ENCODE data around the gene CUEDC1. TPM values are rescaled to one million over a fixed set of nuclear protein-coding genes. Genes with fewer than 3 reads are reported as not detected.

CUEDC1 gene
- total and polyA plus RNA-seq, 2 of the 13 experiments (the other 11 are each of a cell fraction or from before 2014, with no cell fraction given) = 7.4 to 12.9 TPM

DNA sequence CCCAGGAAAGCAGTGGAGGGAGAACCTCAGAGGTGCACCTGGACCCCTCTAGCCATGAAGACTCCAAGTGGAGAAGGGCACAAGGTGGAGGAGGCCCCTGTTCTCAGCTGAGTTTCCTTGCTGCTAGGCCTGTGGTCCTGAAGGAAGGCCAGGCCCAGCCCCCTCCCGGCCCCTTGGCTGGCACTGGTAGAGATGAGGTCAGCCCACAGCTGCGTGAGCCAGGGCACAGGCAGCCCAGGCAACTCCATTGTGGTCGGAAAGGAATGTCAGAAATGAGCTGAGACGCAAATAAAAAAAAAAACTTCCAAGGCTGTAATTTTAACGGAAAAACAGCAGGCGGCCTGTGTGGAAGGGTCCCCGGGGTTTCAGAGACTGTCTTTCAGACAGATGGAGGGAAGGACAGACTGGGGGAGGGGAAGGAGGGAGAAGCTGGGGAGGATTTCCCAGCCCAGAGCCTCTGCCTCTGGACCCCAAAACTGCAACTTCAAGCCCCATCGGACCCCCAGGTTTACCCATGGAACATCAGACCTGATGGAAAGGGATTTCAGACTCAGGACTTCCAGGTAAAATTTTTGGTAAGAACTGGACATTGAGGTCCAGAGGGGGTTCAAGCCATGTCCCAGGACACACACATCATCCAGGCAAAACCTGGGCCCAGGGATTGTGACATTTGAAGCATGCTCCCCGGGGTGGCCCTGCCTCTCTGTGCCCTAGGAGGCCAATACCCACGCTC lies 79.8 kb downstream of the CUEDC1 start (continued):
- TF ChIP-seq, protein P1, sequence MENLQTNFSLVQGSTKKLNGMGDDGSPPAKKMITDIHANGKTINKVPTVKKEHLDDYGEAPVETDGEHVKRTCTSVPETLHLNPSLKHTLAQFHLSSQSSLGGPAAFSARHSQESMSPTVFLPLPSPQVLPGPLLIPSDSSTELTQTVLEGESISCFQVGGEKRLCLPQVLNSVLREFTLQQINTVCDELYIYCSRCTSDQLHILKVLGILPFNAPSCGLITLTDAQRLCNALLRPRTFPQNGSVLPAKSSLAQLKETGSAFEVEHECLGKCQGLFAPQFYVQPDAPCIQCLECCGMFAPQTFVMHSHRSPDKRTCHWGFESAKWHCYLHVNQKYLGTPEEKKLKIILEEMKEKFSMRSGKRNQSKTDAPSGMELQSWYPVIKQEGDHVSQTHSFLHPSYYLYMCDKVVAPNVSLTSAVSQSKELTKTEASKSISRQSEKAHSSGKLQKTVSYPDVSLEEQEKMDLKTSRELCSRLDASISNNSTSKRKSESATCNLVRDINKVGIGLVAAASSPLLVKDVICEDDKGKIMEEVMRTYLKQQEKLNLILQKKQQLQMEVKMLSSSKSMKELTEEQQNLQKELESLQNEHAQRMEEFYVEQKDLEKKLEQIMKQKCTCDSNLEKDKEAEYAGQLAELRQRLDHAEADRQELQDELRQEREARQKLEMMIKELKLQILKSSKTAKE (CRISPR knock-in tag; IDR thresholded peaks at IDR 0.05; ENCODE audit: borderline replicate concordance) = no peak
- TF ChIP-seq EP300 (IDR thresholded peaks at IDR 0.05; ENCODE audit: low read depth in 2 of 2, low read length in 2 of 2) (peak in 1 of 2 experiments; percentile 51; a peak in 1 of 4 replicates), EP300 (CRISPR knock-in tag; IDR thresholded peaks at IDR 0.05; ENCODE audit: borderline replicate concordance) (no peak), POLR2AphosphoS5 (IDR thresholded peaks at IDR 0.05; ENCODE audit: low read depth, low read length) (no peak), PRPF4 (IDR thresholded peaks at IDR 0.05; ENCODE audit: low read depth, low read length, poor library complexity, severe bottlenecking) (peak; percentile 77), ARHGAP35 (CRISPR knock-in tag; IDR thresholded peaks at IDR 0.05; ENCODE audit: borderline replicate concordance) (no peak), FOXC1 (CRISPR knock-in tag; IDR thresholded peaks at IDR 0.05; ENCODE audit: borderline replicate concordance) (no peak), ZNF782 (CRISPR knock-in tag; IDR thresholded peaks at IDR 0.05; ENCODE audit: borderline replicate concordance) (no peak), ZNF879 (CRISPR knock-in tag; IDR thresholded peaks at IDR 0.05) (no peak), SUZ12 (IDR thresholded peaks at IDR 0.05; ENCODE audit: low read depth, low read length) (no peak), ZNF460 (CRISPR knock-in tag; IDR thresholded peaks at IDR 0.05; ENCODE audit: borderline replicate concordance) (no peak), AKAP8 (CRISPR knock-in tag; IDR thresholded peaks at IDR 0.05) (no peak), NCOA2 (CRISPR knock-in tag; IDR thresholded peaks at IDR 0.05) (no peak), BCL6 (CRISPR knock-in tag; IDR thresholded peaks at IDR 0.05) (peak; percentile 12; the same call in 1 of the 2 replicates), NR2F1 (CRISPR knock-in tag; IDR thresholded peaks at IDR 0.05) (no peak), ZNF839 (CRISPR knock-in tag; IDR thresholded peaks at IDR 0.05; ENCODE audit: borderline replicate concordance) (no peak), HOXD1 (CRISPR knock-in tag; IDR thresholded peaks at IDR 0.05) (no peak), KDM2A (CRISPR knock-in tag; IDR thresholded peaks at IDR 0.05; ENCODE audit: borderline replicate concordance, low read depth) (peak; percentile 47; the same call in 1 of the 2 replicates), MEIS2 (CRISPR knock-in tag; IDR thresholded peaks at IDR 0.05) (no peak), ONECUT2 (CRISPR knock-in tag; IDR thresholded peaks at IDR 0.05) (no peak), TAF1 (CRISPR knock-in tag; IDR thresholded peaks at IDR 0.05) (no peak), GFI1 (CRISPR knock-in tag; IDR thresholded peaks at IDR 0.05; ENCODE audit: borderline replicate concordance) (no peak), YEATS2 (CRISPR knock-in tag; IDR thresholded peaks at IDR 0.05; ENCODE audit: borderline replicate concordance) (peak; percentile 42; the same call in 1 of the 2 replicates)
- TF ChIP-seq, protein P2, sequence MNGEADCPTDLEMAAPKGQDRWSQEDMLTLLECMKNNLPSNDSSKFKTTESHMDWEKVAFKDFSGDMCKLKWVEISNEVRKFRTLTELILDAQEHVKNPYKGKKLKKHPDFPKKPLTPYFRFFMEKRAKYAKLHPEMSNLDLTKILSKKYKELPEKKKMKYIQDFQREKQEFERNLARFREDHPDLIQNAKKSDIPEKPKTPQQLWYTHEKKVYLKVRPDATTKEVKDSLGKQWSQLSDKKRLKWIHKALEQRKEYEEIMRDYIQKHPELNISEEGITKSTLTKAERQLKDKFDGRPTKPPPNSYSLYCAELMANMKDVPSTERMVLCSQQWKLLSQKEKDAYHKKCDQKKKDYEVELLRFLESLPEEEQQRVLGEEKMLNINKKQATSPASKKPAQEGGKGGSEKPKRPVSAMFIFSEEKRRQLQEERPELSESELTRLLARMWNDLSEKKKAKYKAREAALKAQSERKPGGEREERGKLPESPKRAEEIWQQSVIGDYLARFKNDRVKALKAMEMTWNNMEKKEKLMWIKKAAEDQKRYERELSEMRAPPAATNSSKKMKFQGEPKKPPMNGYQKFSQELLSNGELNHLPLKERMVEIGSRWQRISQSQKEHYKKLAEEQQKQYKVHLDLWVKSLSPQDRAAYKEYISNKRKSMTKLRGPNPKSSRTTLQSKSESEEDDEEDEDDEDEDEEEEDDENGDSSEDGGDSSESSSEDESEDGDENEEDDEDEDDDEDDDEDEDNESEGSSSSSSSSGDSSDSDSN (CRISPR knock-in tag; IDR thresholded peaks at IDR 0.05) = peak; percentile 16; the same call in 1 of the 2 replicates
- TF ChIP-seq, protein P3, sequence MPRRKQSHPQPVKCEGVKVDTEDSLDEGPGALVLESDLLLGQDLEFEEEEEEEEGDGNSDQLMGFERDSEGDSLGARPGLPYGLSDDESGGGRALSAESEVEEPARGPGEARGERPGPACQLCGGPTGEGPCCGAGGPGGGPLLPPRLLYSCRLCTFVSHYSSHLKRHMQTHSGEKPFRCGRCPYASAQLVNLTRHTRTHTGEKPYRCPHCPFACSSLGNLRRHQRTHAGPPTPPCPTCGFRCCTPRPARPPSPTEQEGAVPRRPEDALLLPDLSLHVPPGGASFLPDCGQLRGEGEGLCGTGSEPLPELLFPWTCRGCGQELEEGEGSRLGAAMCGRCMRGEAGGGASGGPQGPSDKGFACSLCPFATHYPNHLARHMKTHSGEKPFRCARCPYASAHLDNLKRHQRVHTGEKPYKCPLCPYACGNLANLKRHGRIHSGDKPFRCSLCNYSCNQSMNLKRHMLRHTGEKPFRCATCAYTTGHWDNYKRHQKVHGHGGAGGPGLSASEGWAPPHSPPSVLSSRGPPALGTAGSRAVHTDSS (CRISPR knock-in tag; conservative IDR thresholded peaks at IDR 0.05) = no peak

All from HepG2 (cell line).